ENCODE measurements around the gene PYGO1.

PYGO1 gene

GRCh38 chr15:55564347-55565145 is 23.6 kb downstream of the PYGO1 start:
- peak; percentile 2 for DNase-seq

- no peak for DNase-seq
Measured at GRCh38 chr15:55562601-55563000, 25.5 kb downstream of the PYGO1 start.

- DNase-seq: no peak
Measured at GRCh38 chr15:55555089-55555488, 33.1 kb downstream of the PYGO1 start.

- DNase-seq: no peak
Measured at GRCh38 chr15:55552926-55553325, 35.2 kb downstream of the PYGO1 start.

- DNase-seq: no peak
Measured at GRCh38 chr15:55552451-55552850, 35.7 kb downstream of the PYGO1 start.

- no peak for DNase-seq
Measured at GRCh38 chr15:55549305-55549704, 38.8 kb downstream of the PYGO1 start.

- no peak for DNase-seq
Measured at GRCh38 chr15:55546718-55547117, 41.4 kb downstream of the PYGO1 start.

- DNase-seq: no peak
Measured at GRCh38 chr15:55535436-55535835, 52.7 kb downstream of the PYGO1 start.

- DNase-seq: no peak
Measured at GRCh38 chr15:55532944-55533343, 55.2 kb downstream of the PYGO1 start.

GRCh38 chr15:55530861-55531313 is 57.3 kb downstream of the PYGO1 start:
- DNase-seq: peak; percentile 79

- no peak for DNase-seq
Measured at GRCh38 chr15:55528812-55529211, 59.3 kb downstream of the PYGO1 start.

- DNase-seq: no peak
Measured at GRCh38 chr15:55527150-55527549, 61.0 kb downstream of the PYGO1 start.

GRCh38 chr15:55526559-55527036 is 61.5 kb downstream of the PYGO1 start:
- peak; percentile 78 for DNase-seq

- no peak for DNase-seq
Measured at GRCh38 chr15:55522742-55523450, 65.2 kb downstream of the PYGO1 start.

GRCh38 chr15:55518641-55519040 is 69.5 kb downstream of the PYGO1 start:
- peak; percentile 30 for DNase-seq

- no peak for DNase-seq
Measured at GRCh38 chr15:55518009-55518408, 70.1 kb downstream of the PYGO1 start.

GRCh38 chr15:55515991-55516776 is 72.0 kb downstream of the PYGO1 start:
- DNase-seq: no peak

- DNase-seq: no peak
Measured at GRCh38 chr15:55515491-55515890, 72.7 kb downstream of the PYGO1 start.

- peak; percentile 91 for DNase-seq
Measured at GRCh38 chr15:55514414-55514850, 73.7 kb downstream of the PYGO1 start.

GRCh38 chr15:55513621-55514413 is 74.3 kb downstream of the PYGO1 start:
- peak; percentile 89 for DNase-seq

GRCh38 chr15:55513152-55513551 is 75.0 kb downstream of the PYGO1 start:
- peak; percentile 54 for DNase-seq

GRCh38 chr15:55507567-55507966 is 80.6 kb downstream of the PYGO1 start:
- no peak for DNase-seq

All from DMS53 (cell line).